Ovary (tissue), 3 donors: ENCODE measurements around the gene PPP1R1C.

Source experiments
- EP300 ChIP-seq: sonication (generic); formaldehyde crosslinking; IDR thresholded peaks from one replicate; pipeline ENCODE4 v1.6.1; 2017; ENCODE audit warnings: antibody characterized with exemption
- POLR2A ChIP-seq: fragments of 450-650 bp; IDR thresholded peaks from one replicate; pipeline ENCODE4 v1.6.1; 2017; ENCODE audit warnings: antibody characterized with exemption, mild to moderate bottlenecking, moderate library complexity
- TF ChIP-seq, protein P1 (sequence below), 3 donors: fragments of 450-650 bp in 2 of 3; fragments of 200-600 bp in 1 of 3; IDR thresholded peaks; one replicate each; pipeline versions ENCODE4 v1.5.1 to v1.8.0; 2016 to 2022; ENCODE audit warnings: antibody characterized with exemption in 3 of 3, mild to moderate bottlenecking in 1 of 3
- donor health status: DM: no; HTN: no; CAD: no.

DNA sequence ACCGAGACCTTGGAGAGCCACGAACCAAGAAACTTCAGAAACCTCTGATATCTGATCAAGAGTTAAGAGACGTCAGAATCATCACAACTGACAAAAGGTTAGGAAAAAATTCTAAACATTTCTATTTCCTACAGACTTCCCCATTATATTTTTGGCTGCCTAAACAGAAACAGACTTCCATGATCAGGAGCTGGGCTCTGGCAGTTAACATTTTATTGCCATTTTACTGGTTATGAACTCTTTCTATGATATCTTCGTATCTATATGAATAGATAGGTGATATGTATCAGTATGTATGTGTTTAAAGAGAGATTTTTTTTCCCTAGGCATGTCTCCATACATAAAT, 31.1 kb upstream of the PPP1R1C start:
- TF ChIP-seq, protein P1, sequence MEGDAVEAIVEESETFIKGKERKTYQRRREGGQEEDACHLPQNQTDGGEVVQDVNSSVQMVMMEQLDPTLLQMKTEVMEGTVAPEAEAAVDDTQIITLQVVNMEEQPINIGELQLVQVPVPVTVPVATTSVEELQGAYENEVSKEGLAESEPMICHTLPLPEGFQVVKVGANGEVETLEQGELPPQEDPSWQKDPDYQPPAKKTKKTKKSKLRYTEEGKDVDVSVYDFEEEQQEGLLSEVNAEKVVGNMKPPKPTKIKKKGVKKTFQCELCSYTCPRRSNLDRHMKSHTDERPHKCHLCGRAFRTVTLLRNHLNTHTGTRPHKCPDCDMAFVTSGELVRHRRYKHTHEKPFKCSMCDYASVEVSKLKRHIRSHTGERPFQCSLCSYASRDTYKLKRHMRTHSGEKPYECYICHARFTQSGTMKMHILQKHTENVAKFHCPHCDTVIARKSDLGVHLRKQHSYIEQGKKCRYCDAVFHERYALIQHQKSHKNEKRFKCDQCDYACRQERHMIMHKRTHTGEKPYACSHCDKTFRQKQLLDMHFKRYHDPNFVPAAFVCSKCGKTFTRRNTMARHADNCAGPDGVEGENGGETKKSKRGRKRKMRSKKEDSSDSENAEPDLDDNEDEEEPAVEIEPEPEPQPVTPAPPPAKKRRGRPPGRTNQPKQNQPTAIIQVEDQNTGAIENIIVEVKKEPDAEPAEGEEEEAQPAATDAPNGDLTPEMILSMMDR (IDR thresholded peaks at IDR 0.05): no peak
- TF ChIP-seq POLR2A: no peak
- no peak for TF ChIP-seq EP300
